GM10266 (cell line): ENCODE measurements around the gene KCNK18.

Experiments
- DNase-seq: peaks from one replicate; pipeline ENCODE4 v3.0.0; 2012; ENCODE audit errors: extremely low spot score
- TF ChIP-seq, protein P1 (sequence below): IDR thresholded peaks from 2 replicates; pipeline ENCODE4 v1.5.1; 2012; ENCODE audit warnings: mild to moderate bottlenecking, low read depth; ENCODE audit not compliant: control insufficient read depth, insufficient read depth; ENCODE audit errors: missing control alignments

Gene KCNK18

DNA sequence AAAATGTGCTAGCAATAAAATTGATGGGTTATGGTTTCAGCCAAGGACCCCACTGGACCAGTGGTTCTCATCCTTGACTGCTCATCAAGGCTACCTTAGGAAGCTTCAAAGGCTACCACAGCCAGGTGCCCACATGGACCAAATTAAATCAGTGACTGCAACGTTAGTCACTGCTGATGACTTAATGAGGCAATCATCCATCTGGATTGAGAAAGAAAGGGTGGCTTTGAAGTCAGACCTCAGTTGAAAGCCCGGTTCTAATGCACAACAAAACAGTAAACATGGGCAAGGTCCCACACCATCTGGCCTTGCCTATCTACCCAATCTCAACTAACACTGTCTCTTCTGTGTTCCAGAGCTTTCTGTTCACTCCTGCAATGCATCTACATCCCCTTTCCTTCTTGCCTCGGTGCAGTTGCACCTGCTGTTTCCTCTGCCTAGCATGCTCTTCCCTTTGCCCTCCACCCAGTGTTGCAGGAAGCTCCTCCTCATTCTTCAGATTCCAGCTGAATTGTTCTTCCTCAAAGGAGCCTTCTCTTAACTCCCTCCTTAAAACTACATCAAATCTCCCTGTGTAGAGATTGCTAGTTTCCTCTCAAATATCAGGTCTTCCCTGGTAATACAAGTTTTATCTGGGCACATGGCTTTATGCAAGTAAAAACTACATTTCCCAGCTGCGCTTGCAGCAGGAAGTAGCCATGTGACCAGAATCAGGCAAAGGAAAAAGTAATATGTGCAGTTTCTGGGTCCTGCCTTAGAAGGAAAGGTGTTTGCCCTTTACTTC, 10.3 kb upstream of the KCNK18 start:
- no peak for DNase-seq
- TF ChIP-seq, protein P1, sequence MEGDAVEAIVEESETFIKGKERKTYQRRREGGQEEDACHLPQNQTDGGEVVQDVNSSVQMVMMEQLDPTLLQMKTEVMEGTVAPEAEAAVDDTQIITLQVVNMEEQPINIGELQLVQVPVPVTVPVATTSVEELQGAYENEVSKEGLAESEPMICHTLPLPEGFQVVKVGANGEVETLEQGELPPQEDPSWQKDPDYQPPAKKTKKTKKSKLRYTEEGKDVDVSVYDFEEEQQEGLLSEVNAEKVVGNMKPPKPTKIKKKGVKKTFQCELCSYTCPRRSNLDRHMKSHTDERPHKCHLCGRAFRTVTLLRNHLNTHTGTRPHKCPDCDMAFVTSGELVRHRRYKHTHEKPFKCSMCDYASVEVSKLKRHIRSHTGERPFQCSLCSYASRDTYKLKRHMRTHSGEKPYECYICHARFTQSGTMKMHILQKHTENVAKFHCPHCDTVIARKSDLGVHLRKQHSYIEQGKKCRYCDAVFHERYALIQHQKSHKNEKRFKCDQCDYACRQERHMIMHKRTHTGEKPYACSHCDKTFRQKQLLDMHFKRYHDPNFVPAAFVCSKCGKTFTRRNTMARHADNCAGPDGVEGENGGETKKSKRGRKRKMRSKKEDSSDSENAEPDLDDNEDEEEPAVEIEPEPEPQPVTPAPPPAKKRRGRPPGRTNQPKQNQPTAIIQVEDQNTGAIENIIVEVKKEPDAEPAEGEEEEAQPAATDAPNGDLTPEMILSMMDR: no peak

DNA sequence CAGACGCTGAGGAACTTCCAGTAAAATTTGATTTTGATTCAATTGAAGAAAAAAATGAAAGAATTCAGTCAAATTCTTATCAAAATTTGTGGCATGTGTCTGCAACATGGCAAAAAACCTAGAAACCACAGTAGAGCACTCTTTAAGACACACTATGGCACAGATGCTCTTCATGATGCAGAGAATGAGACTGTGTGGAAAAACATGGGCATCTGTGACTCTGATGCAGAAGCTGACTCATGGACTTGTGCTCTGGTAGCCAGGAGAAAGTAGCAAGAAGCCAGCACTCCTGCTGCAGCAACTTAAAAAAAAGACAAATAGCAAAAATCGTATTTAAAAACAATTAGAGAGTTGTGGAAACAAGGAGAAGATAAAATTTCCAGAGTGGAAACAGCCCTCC, 8.9 kb upstream of the KCNK18 start:
- no peak for DNase-seq
- TF ChIP-seq, protein P1: no peak

DNA sequence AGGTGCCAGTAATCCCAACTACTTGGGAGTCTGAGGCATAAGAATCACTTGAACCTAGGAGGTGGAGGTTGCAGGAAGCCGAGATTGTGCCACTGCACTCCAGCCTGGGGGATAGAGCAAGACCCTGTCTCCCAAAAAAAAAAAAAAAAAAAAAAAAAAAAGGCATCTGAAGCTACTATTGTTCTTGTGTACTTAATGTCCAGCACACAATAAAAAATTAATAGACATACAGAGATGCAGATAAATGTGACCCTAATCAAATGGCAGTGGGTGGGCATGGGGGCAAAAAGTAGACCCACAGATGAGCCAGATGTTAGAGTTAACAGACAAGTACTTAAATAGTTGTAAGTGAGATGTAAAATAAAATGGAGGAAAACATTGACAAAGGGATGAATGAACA, 7.7 kb upstream of the KCNK18 start:
- TF ChIP-seq, protein P1: no peak
- DNase-seq: no peak

DNA sequence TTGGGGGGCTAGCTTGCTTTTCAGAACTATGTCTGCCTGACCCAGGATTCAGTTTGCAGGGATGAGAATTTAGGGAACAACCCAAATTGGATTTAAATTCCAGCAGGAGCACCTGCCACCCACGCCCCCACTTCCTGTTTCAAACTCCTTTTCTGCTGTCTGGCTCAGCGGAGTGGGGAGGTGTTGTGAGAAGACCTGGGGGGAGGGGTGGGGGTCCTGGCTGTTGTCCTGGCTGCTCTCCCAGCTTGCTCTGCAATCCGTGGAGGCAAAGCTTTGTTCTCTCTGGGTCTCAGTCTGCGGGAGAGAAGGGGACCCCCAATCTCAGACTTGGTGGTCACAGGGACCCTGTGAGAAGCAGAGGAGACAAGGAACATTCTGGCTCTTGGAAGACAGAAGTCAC, 799 bp downstream of the KCNK18 start:
- TF ChIP-seq, protein P1: no peak
- DNase-seq: no peak

GRCh38 chr10:117201826-117202225, 4.5 kb downstream of the KCNK18 start:
- DNase-seq: no peak
- TF ChIP-seq, protein P1: no peak

GRCh38 chr10:117204316-117204715, 7.0 kb downstream of the KCNK18 start:
- TF ChIP-seq, protein P1: no peak
- no peak for DNase-seq

DNA sequence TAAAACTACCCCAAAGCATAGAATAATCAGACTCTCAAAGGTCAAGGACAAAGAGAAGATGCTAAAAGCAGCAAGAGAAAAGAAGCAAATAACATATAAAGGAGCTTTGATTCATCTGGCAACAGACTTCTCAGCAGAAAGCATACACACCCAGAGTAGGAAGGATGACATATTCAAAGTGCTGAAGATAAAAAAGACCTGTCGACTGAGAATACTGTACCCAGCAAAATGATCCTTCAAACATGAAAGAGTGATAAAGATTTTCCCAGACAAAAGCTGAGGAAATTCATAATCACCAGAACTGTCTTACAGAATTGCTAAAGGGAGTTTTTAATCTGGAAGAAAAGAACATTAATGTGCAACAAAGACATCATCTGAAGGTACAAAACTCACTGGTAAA, 14.9 kb downstream of the KCNK18 start:
- TF ChIP-seq, protein P1: no peak
- DNase-seq: no peak
